ENCODE measurements around the gene SLC26A5. TPM values are rescaled to one million over a fixed set of nuclear protein-coding genes. Genes with fewer than 3 reads are reported as not detected.

The SLC26A5 gene
- total RNA-seq, 1 experiment from 2014 or later, result not detected

- Histone ChIP-seq H3K4me2 (ENCODE audit: low read depth, low read length, poor library complexity, severe bottlenecking) (no peak overlapping the region), H3K79me2 (ENCODE audit: low read length) (no peaks in the 10 kb centered on the region), H3K36me3 (ENCODE audit: insufficient read depth, low read length) (no peaks in the 10 kb centered on the region), H3K4me1 (ENCODE audit: low read length) (no peaks in the 10 kb centered on the region), H4K20me1 (ENCODE audit: insufficient read depth, low read depth, low read length) (no peaks in the 10 kb centered on the region), H3K9me2 (replicated peaks; ENCODE audit: insufficient read depth, low read length) (no peaks in the 10 kb centered on the region), H3K9ac (ENCODE audit: low read length) (no peak overlapping the region), H3K27ac (ENCODE audit: low read length) (no peak overlapping the region), H2AFZ (ENCODE audit: low read length) (no peak overlapping the region), H3K9me3 (ENCODE audit: low read length) (no peaks in the 10 kb centered on the region), H3K4me3 (ENCODE audit: low read length) (no peak overlapping the region), H3K27me3 (ENCODE audit: low read length) (no peaks in the 10 kb centered on the region)
- no peak for DNase-seq
Measured at GRCh38 chr7:103395071-103395470, 50.9 kb downstream of the SLC26A5 start.

DNA sequence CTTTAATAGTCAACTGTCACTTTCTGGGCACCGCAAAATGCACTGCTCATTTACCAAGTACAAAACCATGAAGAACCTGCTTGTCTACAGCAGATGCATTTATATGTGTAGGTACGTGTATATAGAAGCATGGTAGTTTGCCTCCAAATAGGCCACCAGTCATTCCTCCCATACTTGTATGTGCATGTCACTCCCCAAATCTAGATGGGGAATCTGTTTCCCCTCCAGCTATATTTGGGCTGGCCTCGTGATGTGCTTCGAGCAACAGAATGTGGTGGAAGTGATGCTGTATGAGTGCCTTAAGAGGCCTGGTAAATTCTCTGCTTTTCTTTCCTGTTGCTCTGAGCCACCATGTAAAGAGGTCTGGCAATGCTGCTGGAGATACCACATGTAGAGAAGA, 51.4 kb downstream of the SLC26A5 start:
- H3K4me2 ChIP-seq (ENCODE audit: low read depth, low read length, poor library complexity, severe bottlenecking), result no peak overlapping the region
- H2AFZ ChIP-seq (ENCODE audit: low read length), result no peak overlapping the region
- H3K27me3 ChIP-seq (ENCODE audit: low read length), result no peaks in the 10 kb centered on the region
- H3K27ac ChIP-seq (ENCODE audit: low read length), result no peak overlapping the region
- no peak for DNase-seq
- H4K20me1 ChIP-seq (ENCODE audit: insufficient read depth, low read depth, low read length), result no peaks in the 10 kb centered on the region
- no peaks in the 10 kb centered on the region for H3K79me2 ChIP-seq (ENCODE audit: low read length)
- no peak overlapping the region for H3K4me3 ChIP-seq (ENCODE audit: low read length)
- H3K4me1 ChIP-seq (ENCODE audit: low read length), result no peaks in the 10 kb centered on the region
- no peaks in the 10 kb centered on the region for H3K36me3 ChIP-seq (ENCODE audit: insufficient read depth, low read length)
- H3K9ac ChIP-seq (ENCODE audit: low read length), result no peak overlapping the region
- H3K9me2 ChIP-seq (replicated peaks; ENCODE audit: insufficient read depth, low read length), result no peaks in the 10 kb centered on the region
- H3K9me3 ChIP-seq (ENCODE audit: low read length), result no peaks in the 10 kb centered on the region

DNA sequence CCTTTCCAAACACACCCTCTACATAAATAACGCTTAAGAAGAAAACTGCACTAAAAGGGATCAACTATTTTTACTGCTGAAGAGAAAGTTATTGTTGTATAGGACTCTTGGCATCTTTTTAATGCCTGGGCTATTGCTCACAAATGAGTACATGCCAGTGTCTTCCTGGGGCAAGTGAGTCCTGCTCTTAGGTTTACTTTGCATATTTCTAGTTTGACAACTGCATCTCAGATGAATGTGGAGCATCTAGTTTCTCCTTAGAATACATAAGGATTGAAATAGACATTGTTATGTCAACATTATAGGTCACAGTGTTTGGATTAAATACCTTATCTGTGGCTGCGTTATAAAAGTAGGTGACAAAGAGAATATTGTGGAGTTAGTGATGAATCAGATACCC, 54.0 kb downstream of the SLC26A5 start:
- Histone ChIP-seq H3K4me1 (ENCODE audit: low read length) (peaks cover 5% of the 10 kb centered on the region), H3K36me3 (ENCODE audit: insufficient read depth, low read length) (no peaks in the 10 kb centered on the region), H3K9me3 (ENCODE audit: low read length) (no peaks in the 10 kb centered on the region), H3K4me3 (ENCODE audit: low read length) (no peak overlapping the region), H3K4me2 (ENCODE audit: low read depth, low read length, poor library complexity, severe bottlenecking) (no peak overlapping the region), H4K20me1 (ENCODE audit: insufficient read depth, low read depth, low read length) (no peaks in the 10 kb centered on the region), H3K27ac (ENCODE audit: low read length) (no peak overlapping the region), H2AFZ (ENCODE audit: low read length) (no peak overlapping the region), H3K9me2 (replicated peaks; ENCODE audit: insufficient read depth, low read length) (no peaks in the 10 kb centered on the region), H3K27me3 (ENCODE audit: low read length) (no peaks in the 10 kb centered on the region), H3K79me2 (ENCODE audit: low read length) (no peaks in the 10 kb centered on the region), H3K9ac (ENCODE audit: low read length) (no peak overlapping the region)
- DNase-seq, result no peak

GRCh38 chr7:103391150-103391549, 54.9 kb downstream of the SLC26A5 start:
- no peak overlapping the region for H2AFZ ChIP-seq (ENCODE audit: low read length)
- no peaks in the 10 kb centered on the region for H4K20me1 ChIP-seq (ENCODE audit: insufficient read depth, low read depth, low read length)
- H3K4me2 ChIP-seq (ENCODE audit: low read depth, low read length, poor library complexity, severe bottlenecking), result no peak overlapping the region
- no peaks in the 10 kb centered on the region for H3K36me3 ChIP-seq (ENCODE audit: insufficient read depth, low read length)
- no peak overlapping the region for H3K9ac ChIP-seq (ENCODE audit: low read length)
- no peaks in the 10 kb centered on the region for H3K9me3 ChIP-seq (ENCODE audit: low read length)
- no peak overlapping the region for H3K27ac ChIP-seq (ENCODE audit: low read length)
- H3K4me1 ChIP-seq (ENCODE audit: low read length), result peaks cover 5% of the 10 kb centered on the region
- no peaks in the 10 kb centered on the region for H3K9me2 ChIP-seq (replicated peaks; ENCODE audit: insufficient read depth, low read length)
- no peak for DNase-seq
- no peaks in the 10 kb centered on the region for H3K79me2 ChIP-seq (ENCODE audit: low read length)
- H3K4me3 ChIP-seq (ENCODE audit: low read length), result no peak overlapping the region
- no peaks in the 10 kb centered on the region for H3K27me3 ChIP-seq (ENCODE audit: low read length)

- Histone ChIP-seq H4K20me1 (ENCODE audit: insufficient read depth, low read depth, low read length) (no peaks in the 10 kb centered on the region), H3K79me2 (ENCODE audit: low read length) (no peaks in the 10 kb centered on the region), H3K9ac (ENCODE audit: low read length) (no peak overlapping the region), H3K4me3 (ENCODE audit: low read length) (no peak overlapping the region), H3K4me1 (ENCODE audit: low read length) (peaks cover 5% of the 10 kb centered on the region), H3K9me3 (ENCODE audit: low read length) (no peaks in the 10 kb centered on the region), H3K4me2 (ENCODE audit: low read depth, low read length, poor library complexity, severe bottlenecking) (no peak overlapping the region), H3K36me3 (ENCODE audit: insufficient read depth, low read length) (no peaks in the 10 kb centered on the region), H2AFZ (ENCODE audit: low read length) (no peak overlapping the region), H3K27me3 (ENCODE audit: low read length) (no peaks in the 10 kb centered on the region), H3K9me2 (replicated peaks; ENCODE audit: insufficient read depth, low read length) (no peaks in the 10 kb centered on the region), H3K27ac (ENCODE audit: low read length) (no peak overlapping the region)
- no peak for DNase-seq
Measured at GRCh38 chr7:103389263-103389662, 56.7 kb downstream of the SLC26A5 start.

DNA sequence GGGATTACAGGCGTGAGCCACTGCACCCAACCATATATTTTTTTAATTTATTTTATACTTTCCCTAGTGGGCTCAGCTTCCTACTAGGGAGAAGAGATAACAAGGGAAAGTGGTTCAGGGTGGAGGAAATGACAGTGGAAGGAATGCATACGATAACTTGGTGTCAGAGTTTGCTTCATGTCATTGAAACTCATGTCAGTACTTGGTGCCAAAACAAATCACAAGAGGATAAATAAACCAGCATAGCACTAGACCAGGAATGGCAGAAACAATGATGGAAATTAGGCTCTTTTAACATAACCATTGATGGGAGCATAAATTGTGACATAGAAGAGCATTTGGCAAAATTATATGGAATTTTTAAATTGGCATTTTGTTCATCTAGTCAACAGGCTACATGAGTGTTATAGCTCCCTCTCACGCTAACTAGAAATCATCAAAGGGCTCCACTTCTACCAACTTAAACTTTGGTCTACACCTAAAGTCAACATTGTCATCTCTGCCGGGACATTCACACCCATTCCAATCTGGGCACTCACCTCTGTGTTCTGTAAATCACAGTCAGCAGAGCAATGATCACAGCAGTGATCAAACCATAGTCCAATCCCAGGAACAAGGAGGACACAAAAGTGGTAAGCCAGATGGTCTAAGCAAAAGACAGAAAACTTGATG, 57.4 kb downstream of the SLC26A5 start:
- no peaks in the 10 kb centered on the region for H3K79me2 ChIP-seq (ENCODE audit: low read length)
- no peak overlapping the region for H3K4me2 ChIP-seq (ENCODE audit: low read depth, low read length, poor library complexity, severe bottlenecking)
- DNase-seq, result no peak
- no peaks in the 10 kb centered on the region for H3K27me3 ChIP-seq (ENCODE audit: low read length)
- no peak overlapping the region for H3K9ac ChIP-seq (ENCODE audit: low read length)
- H4K20me1 ChIP-seq (ENCODE audit: insufficient read depth, low read depth, low read length), result no peaks in the 10 kb centered on the region
- no peak overlapping the region for H3K4me3 ChIP-seq (ENCODE audit: low read length)
- H3K4me1 ChIP-seq (ENCODE audit: low read length), result peaks cover 5% of the 10 kb centered on the region
- H3K27ac ChIP-seq (ENCODE audit: low read length), result no peak overlapping the region
- H2AFZ ChIP-seq (ENCODE audit: low read length), result no peak overlapping the region
- H3K9me2 ChIP-seq (replicated peaks; ENCODE audit: insufficient read depth, low read length), result no peaks in the 10 kb centered on the region
- no peaks in the 10 kb centered on the region for H3K36me3 ChIP-seq (ENCODE audit: insufficient read depth, low read length)
- H3K9me3 ChIP-seq (ENCODE audit: low read length), result no peaks in the 10 kb centered on the region

GRCh38 chr7:103387242-103387641, 58.8 kb downstream of the SLC26A5 start:
- H3K4me2 ChIP-seq (ENCODE audit: low read depth, low read length, poor library complexity, severe bottlenecking), result no peak overlapping the region
- H3K9me3 ChIP-seq (ENCODE audit: low read length), result no peaks in the 10 kb centered on the region
- peak overlapping the region; percentile 42; the same call in 1 of the 2 replicates for H2AFZ ChIP-seq (ENCODE audit: low read length)
- no peaks in the 10 kb centered on the region for H3K79me2 ChIP-seq (ENCODE audit: low read length)
- peaks cover 5% of the 10 kb centered on the region for H3K4me1 ChIP-seq (ENCODE audit: low read length)
- no peaks in the 10 kb centered on the region for H3K36me3 ChIP-seq (ENCODE audit: insufficient read depth, low read length)
- H3K9me2 ChIP-seq (replicated peaks; ENCODE audit: insufficient read depth, low read length), result no peaks in the 10 kb centered on the region
- no peaks in the 10 kb centered on the region for H3K27me3 ChIP-seq (ENCODE audit: low read length)
- no peak overlapping the region for H3K9ac ChIP-seq (ENCODE audit: low read length)
- no peak overlapping the region for H3K4me3 ChIP-seq (ENCODE audit: low read length)
- H4K20me1 ChIP-seq (ENCODE audit: insufficient read depth, low read depth, low read length), result no peaks in the 10 kb centered on the region
- H3K27ac ChIP-seq (ENCODE audit: low read length), result no peak overlapping the region
- no peak for DNase-seq

DNA sequence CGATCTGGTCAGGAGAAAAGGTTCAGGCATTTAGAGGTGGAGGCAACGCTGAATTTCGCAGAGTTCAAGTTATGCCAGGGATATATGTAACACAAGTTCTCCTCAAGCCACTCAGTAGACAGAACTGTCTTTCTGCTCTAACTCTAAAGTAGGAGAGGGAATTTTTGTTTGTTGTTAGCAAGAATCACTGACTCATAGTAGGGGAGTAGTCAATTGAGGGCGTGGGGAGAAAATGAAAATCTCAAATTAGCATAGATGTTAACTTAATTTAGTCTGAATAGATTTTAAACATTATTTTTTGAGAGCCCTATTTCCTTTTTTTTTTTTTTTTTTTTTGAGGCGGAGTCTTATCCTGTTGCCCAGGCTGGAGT, 64.0 kb downstream of the SLC26A5 start:
- H3K4me3 ChIP-seq (ENCODE audit: low read length), result no peak overlapping the region
- no peaks in the 10 kb centered on the region for H4K20me1 ChIP-seq (ENCODE audit: insufficient read depth, low read depth, low read length)
- no peak overlapping the region for H3K9ac ChIP-seq (ENCODE audit: low read length)
- no peaks in the 10 kb centered on the region for H3K79me2 ChIP-seq (ENCODE audit: low read length)
- no peak overlapping the region for H3K4me2 ChIP-seq (ENCODE audit: low read depth, low read length, poor library complexity, severe bottlenecking)
- no peak overlapping the region for H2AFZ ChIP-seq (ENCODE audit: low read length)
- H3K4me1 ChIP-seq (ENCODE audit: low read length), result peaks cover 16% of the 10 kb centered on the region
- H3K27ac ChIP-seq (ENCODE audit: low read length), result no peak overlapping the region
- no peaks in the 10 kb centered on the region for H3K9me3 ChIP-seq (ENCODE audit: low read length)
- no peaks in the 10 kb centered on the region for H3K9me2 ChIP-seq (replicated peaks; ENCODE audit: insufficient read depth, low read length)
- no peaks in the 10 kb centered on the region for H3K27me3 ChIP-seq (ENCODE audit: low read length)
- no peak for DNase-seq
- H3K36me3 ChIP-seq (ENCODE audit: insufficient read depth, low read length), result no peaks in the 10 kb centered on the region
